Activated CD8-positive, alpha-beta memory T cell treated with anti-CD3 and anti-CD28 coated beads for 4 hours (primary cell): ENCODE measurements around the gene BCAS2.
A peak's percentile ranks its signal among the peaks of the same experiment; 100 is the strongest.
"Not testable (repeated sequence)": the region's sequence is repeated elsewhere in the genome, so short reads cannot be mapped to it uniquely, and the experiment has no call there.

ENCODE experiments used
- DNase-seq, 2 donors: peaks; one replicate each; pipeline ENCODE4 v3.0.0-alpha.2; 2020; ENCODE audit warnings: low read depth in 2 of 2

The BCAS2 gene

GRCh38 chr1:114581335-114582287 lies at the start of gene BCAS2:
TSS of gene BCAS2 (minus strand) at chr1:114581615. CDS start at chr1:114581591, 24 bp downstream.
- peak; percentile 90 to 96 for DNase-seq

DNA sequence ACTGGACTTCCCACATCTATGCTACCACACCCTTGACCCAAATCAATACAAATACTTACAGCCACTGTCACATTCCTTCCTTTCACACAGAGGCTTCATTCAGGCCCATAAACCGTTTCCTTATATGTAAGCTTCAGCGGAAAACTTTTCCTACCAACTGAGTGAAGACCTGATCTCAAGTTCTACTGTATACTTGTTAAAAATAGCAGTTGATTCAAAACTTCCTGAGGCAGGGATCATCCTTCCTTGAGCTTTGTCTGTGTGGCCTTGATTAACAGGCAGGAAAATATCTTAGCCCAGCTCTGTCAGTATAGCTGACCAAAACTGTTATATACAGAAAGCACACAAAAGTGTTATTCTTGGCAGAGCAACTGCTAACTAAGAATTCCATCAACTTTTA lies 45.7 kb upstream of the BCAS2 start:
- DNase-seq = no peak

- no peak for DNase-seq
Measured at GRCh38 chr1:114623364-114623763, 41.9 kb upstream of the BCAS2 start.

DNA sequence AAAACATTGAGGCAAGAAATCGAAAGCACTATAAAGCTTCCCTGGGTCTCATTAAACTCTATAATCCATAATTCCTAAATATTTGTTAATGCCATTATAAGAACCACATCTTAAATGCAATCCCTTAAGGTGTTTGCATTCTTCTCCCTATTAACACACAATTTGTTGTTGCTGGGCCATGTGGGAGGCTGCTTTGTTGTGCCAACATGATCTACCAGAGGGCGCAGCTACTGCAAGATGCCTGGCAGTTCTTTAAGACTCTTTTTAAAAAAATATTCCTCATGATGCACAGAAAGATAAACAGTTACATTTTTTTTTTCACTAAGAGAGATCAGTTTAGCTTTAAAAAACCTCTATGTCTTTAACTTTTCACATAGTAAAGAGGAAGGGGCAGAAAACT lies 39.0 kb upstream of the BCAS2 start:
- no peak for DNase-seq

- no peak for DNase-seq
Measured at GRCh38 chr1:114618606-114619005, 37.2 kb upstream of the BCAS2 start.

GRCh38 chr1:114610546-114611245 lies 29.3 kb upstream of the BCAS2 start:
- DNase-seq = no peak

GRCh38 chr1:114609826-114610225 lies 28.4 kb upstream of the BCAS2 start:
- no peak for DNase-seq

DNA sequence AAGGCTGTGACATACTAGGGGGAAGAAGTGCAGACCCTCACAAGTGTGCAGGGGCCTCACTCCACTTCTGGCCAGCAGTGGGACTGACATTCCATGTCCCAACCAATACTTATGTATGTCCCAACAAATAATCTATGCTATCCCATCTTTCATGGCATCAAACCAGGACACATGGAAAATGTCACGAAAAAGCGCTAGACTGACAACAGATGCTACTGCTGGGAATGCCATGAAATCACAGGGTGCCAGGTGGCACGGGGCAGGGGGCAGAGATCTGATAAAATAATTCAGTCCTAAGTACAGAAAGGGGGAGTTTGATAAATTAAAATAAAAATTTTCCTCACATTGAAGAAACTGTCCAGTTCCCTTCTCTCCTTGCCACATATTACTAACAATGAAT lies 27.6 kb upstream of the BCAS2 start:
- DNase-seq = no peak

DNA sequence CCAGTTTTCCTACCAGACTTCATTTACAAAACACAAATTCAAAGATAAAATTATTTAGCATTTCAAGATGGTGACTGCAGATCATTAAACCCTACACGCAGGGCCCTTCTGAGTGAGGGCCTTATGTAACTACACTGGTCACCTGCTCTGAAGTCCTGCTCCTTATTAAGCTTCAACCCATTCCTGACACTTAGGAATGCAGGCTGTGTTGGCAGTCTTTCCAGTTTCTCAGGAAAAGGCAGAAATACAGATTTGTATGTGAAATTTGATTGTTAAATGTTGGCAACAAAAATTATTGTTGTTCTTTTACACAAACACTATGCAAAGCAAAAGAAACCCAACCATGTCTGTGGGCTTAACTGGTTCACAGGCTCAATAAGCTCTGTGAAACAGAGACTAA lies 25.8 kb upstream of the BCAS2 start:
- no peak for DNase-seq

- DNase-seq = no peak
Measured at GRCh38 chr1:114597949-114598348, 16.5 kb upstream of the BCAS2 start.

GRCh38 chr1:114595602-114596001 lies 14.2 kb upstream of the BCAS2 start:
- no peak for DNase-seq

- no peak for DNase-seq
Measured at GRCh38 chr1:114594046-114594445, 12.6 kb upstream of the BCAS2 start.

GRCh38 chr1:114589122-114589521 lies 7.7 kb upstream of the BCAS2 start:
- DNase-seq = no peak

DNA sequence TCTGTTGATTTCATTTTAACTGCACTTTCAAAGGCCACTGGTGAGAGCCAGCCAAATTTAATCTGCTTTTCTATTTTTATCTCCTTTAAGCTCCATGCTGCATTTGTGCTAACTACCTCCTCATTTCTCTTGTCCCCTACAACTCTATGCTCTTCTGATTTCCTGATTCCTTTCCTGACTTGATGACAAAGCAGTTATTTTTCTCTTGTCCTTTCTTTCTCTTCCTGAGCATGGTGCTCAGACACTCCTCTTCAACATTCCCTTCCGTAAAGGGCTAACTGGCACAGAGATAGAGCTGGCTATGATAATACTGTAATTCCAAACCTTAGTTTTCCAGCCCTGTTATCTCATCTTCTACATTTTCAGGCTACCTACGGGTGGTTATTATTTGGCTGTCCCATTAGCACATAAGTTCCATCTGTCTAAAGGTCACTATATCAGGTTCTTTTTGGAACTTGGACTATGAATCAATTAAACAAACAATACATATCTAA lies 6.8 kb upstream of the BCAS2 start:
- no peak for DNase-seq

DNA sequence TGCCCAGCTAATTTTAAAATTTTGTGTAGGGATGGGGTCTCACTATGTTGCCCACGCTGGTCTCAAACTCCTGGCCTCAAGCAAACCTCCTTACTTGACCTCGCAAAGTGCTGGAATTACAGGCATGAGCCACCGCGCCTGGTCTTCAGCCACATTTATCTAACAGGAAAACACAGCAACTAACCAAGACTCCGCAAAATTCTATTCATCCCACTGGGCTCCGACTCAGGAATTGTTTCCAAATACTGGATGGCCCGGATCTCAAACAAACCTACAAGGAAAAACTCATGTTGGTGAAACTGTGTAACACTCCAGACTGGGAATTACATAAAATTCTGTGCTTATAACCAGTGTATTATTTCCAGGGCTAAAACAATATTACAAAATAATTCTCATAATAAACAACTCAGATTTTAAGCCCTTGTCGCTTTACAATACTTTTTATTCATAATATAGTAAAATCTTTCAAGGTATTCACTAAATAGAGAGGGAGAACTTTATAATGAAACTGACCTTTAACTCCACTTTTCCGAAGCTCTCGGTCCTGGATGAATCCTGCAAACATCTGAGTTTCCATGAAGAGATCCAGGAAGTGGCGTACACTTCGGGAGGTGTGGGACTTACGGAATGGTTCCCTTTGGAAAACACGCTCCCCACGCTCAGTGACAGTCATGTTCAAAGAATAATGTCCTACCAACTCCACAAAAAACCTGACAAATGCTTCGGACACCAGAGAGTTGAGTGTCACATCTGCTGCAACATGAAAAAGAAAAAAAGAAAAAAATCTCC lies 6.0 kb upstream of the BCAS2 start:
- no peak for DNase-seq

GRCh38 chr1:114586513-114587047 lies 5.2 kb upstream of the BCAS2 start:
- DNase-seq = no peak

DNA sequence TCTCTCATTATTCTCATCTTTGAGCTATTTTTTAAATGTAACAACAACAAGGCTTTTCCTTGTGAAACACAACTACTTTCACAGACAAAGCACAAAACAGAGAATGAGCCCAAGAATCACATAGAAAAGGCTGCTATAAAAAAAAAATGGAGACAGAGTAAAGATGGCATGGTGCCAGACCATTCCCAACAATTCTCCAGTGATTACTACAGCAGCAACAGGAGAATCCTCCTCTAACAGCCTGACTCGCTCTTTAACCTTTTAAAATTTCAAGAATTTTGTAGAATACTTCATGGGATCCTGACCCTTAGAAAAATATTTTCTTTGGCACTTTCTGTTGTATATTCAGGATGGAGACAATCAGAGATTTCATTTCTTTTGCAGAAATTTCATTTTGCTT lies 3.8 kb upstream of the BCAS2 start:
- DNase-seq = no peak

DNA sequence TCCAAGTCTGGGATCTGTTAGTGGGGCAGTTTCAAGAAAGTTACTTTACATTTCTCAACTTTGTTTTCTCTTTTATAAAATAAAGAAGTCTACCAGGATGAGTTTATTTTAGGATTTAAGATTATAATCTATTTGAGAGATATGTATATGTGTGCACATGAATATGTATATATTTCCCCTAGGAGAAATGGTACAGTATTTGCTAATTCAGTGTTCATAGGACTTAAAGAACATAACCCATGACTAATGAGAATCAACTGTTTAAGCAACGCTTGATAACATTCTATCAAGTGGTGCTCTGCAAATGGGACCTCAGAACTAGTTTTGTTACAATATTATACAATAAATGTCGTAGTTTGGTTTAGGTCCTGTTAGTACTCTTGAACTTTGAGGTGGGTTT lies 7.0 kb downstream of the BCAS2 start:
- no peak for DNase-seq

- no peak for DNase-seq
Measured at GRCh38 chr1:114564141-114564540, 17.3 kb downstream of the BCAS2 start.

GRCh38 chr1:114562978-114563510 lies 18.4 kb downstream of the BCAS2 start:
- DNase-seq = not testable (repeated sequence)

GRCh38 chr1:114561333-114561732 lies 20.1 kb downstream of the BCAS2 start:
- no peak for DNase-seq
